Measurements from ENCODE around the gene THOC5.

DNA sequence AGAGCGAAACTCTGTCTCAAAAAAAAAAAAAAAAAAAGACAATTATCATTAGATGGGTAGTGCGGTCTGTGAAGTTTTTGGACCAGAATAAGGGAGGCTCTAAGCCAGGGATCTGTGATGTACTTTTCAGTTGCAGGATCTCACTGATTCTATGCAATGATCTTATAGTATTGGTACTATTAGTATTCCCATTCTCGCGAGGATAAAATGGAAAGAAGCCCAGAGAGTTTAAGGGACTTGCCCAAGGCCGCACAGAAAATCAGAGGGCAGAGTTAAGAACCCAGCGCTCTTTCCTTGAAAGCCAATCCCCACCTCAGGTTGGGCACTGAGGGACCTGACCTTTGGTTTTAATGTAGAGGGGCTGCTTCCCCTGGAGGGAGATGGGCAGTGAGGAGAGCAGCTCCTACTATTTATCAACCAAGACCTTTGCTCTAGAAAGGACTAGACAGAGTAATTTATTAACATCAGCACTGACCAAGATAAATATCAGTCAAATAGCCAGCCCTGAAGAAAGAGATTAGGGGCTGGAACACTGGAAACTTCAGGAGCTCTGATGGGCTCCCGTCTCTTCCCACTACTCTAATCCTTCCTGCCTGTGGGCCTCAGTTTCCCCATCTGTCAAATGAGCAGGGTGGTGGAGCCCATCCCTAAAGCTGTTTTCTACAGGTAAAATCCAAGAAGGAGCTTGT, 21.3 kb upstream of the THOC5 start:
- TF ChIP-seq ZNF184 (tag by site-specific recombination; IDR thresholded peaks at IDR 0.05) (no peak), ZNF121 (tag by site-specific recombination; IDR thresholded peaks at IDR 0.05) (no peak), ZNF501 (tag by site-specific recombination; IDR thresholded peaks at IDR 0.05) (no peak)
- TF ChIP-seq, protein P1, sequence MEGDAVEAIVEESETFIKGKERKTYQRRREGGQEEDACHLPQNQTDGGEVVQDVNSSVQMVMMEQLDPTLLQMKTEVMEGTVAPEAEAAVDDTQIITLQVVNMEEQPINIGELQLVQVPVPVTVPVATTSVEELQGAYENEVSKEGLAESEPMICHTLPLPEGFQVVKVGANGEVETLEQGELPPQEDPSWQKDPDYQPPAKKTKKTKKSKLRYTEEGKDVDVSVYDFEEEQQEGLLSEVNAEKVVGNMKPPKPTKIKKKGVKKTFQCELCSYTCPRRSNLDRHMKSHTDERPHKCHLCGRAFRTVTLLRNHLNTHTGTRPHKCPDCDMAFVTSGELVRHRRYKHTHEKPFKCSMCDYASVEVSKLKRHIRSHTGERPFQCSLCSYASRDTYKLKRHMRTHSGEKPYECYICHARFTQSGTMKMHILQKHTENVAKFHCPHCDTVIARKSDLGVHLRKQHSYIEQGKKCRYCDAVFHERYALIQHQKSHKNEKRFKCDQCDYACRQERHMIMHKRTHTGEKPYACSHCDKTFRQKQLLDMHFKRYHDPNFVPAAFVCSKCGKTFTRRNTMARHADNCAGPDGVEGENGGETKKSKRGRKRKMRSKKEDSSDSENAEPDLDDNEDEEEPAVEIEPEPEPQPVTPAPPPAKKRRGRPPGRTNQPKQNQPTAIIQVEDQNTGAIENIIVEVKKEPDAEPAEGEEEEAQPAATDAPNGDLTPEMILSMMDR (tag by site-specific recombination; IDR thresholded peaks at IDR 0.05) = no peak

All from HEK293 (cell line).